Measurements from ENCODE around the gene CYS1. TPM values are rescaled to one million over a fixed set of nuclear protein-coding genes. Genes with fewer than 3 reads are reported as not detected.

The CYS1 gene
- total RNA-seq, 1 donor from 2014 or later = 5.4 TPM

DNA sequence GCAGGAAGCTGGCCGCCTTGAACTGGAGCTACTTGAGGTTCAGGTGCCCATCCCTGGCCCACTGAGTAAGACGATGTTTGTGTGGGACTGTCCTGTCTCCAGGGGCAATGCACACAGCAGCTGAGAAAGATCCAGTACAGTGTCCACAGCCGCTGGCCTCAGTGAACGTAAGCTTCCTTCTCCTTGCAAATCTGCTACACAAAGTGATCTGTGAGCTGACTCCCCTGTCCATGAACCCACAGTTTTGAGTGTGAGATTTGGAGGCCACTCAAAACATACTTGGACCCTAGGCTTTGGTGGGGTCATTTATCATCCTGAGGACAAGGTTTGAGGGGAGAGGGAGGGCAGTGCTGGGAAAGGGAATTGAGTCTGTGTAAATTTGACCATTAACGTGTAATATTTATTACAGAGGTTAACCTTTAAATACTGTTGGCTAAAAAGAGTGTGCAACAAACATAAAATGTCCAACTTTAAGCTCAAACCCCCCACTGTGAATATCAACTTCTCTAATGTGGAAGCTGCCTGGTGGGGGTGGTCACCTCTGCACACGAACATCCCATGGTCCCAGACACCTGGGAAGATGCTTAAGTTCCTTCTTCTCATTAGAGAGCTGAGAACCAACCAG, 4.9 kb upstream of the CYS1 start:
- Mint-ChIP-seq H3K9me3 (ENCODE audit: low read depth) (no peaks in the 10 kb centered on the region), H3K27ac (ENCODE audit: unreplicated experiment) (no peak overlapping the region), H3K36me3 (ENCODE audit: low read depth) (no peaks in the 10 kb centered on the region), H3K4me3 (ENCODE audit: unreplicated experiment) (no peak overlapping the region), H3K27me3 (ENCODE audit: low read depth) (peaks cover 12% of the 10 kb centered on the region), H3K4me1 (ENCODE audit: low read depth) (peaks cover 20% of the 10 kb centered on the region)
- TF ChIP-seq, protein P1, sequence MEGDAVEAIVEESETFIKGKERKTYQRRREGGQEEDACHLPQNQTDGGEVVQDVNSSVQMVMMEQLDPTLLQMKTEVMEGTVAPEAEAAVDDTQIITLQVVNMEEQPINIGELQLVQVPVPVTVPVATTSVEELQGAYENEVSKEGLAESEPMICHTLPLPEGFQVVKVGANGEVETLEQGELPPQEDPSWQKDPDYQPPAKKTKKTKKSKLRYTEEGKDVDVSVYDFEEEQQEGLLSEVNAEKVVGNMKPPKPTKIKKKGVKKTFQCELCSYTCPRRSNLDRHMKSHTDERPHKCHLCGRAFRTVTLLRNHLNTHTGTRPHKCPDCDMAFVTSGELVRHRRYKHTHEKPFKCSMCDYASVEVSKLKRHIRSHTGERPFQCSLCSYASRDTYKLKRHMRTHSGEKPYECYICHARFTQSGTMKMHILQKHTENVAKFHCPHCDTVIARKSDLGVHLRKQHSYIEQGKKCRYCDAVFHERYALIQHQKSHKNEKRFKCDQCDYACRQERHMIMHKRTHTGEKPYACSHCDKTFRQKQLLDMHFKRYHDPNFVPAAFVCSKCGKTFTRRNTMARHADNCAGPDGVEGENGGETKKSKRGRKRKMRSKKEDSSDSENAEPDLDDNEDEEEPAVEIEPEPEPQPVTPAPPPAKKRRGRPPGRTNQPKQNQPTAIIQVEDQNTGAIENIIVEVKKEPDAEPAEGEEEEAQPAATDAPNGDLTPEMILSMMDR (IDR thresholded peaks at IDR 0.05) = no peak
- DNase-seq (ENCODE audit: low spot score) = no peak

DNA sequence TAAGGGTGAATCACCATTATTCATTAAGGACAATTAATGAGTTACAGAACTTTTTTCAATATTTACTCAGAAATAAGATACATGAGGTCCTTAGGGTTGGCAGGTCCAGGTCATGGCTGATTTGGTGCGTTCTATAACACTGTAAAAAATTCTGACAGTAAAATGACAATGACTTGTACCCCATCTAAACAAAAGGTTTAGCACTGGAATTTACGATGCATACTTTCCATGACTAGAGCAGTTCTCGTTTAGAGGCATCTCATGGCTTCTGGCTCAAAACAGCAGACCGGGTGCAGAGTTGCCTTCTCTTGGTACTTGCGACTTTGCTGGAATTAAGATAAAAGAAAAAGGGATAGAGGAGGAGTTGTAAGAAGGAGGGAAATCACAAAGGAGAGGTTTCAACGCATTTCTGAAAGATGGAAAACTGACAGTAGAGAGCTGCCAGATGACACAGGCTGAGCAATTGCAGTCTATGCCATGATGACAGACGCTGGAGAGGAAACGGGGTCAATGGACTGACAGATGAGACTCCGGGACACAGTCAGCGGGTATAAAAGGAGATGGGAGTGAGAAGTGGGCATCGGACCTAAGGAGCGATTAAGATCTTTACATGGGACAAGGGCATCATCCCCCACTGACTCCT, 4.1 kb upstream of the CYS1 start:
- Mint-ChIP-seq H3K27me3 (ENCODE audit: low read depth) (peaks cover 12% of the 10 kb centered on the region), H3K4me3 (ENCODE audit: unreplicated experiment) (no peak overlapping the region), H3K27ac (ENCODE audit: unreplicated experiment) (no peak overlapping the region)

DNA sequence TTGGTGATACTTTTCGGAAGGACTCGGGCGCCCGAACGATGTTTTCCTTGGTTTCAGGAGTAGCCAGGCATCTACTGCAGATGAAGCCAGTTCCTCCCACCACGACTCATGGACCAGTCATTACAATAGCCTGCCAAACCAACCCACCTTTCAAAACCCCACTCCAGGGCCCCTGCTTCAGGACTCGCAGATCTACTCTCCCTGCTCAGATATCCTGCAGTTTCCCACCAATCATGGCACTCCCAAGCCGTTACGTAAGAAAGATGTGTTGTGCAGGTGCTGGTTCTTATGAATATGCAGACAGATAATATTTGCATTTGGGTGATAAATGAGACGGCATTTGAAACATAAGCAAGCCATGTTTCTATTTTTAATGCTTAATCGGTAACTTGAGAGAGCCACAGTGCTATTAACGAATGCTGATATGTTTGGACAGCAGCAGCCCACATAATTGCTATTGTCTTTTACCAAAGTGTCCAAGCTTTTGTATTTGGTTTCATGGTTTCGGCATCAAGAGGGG, 3.5 kb upstream of the CYS1 start:
- Mint-ChIP-seq H3K27me3 (ENCODE audit: low read depth) (peaks cover 12% of the 10 kb centered on the region), H3K36me3 (ENCODE audit: low read depth) (no peaks in the 10 kb centered on the region), H3K4me1 (ENCODE audit: low read depth) (peaks cover 25% of the 10 kb centered on the region), H3K27ac (ENCODE audit: unreplicated experiment) (peak overlapping the region; percentile 3), H3K4me3 (ENCODE audit: unreplicated experiment) (no peak overlapping the region), H3K9me3 (ENCODE audit: low read depth) (no peaks in the 10 kb centered on the region)
- DNase-seq (ENCODE audit: low spot score) = no peak
- TF ChIP-seq, protein P1 (IDR thresholded peaks at IDR 0.05) = no peak

More for the DNA sequence above, 4.1 kb upstream of the CYS1 start:
- TF ChIP-seq, protein P1 (IDR thresholded peaks at IDR 0.05) = no peak
- peak; percentile 10 for DNase-seq (ENCODE audit: low spot score)
- Mint-ChIP-seq H3K36me3 (ENCODE audit: low read depth) (no peaks in the 10 kb centered on the region), H3K4me1 (ENCODE audit: low read depth) (peaks cover 20% of the 10 kb centered on the region), H3K9me3 (ENCODE audit: low read depth) (no peaks in the 10 kb centered on the region)

DNA sequence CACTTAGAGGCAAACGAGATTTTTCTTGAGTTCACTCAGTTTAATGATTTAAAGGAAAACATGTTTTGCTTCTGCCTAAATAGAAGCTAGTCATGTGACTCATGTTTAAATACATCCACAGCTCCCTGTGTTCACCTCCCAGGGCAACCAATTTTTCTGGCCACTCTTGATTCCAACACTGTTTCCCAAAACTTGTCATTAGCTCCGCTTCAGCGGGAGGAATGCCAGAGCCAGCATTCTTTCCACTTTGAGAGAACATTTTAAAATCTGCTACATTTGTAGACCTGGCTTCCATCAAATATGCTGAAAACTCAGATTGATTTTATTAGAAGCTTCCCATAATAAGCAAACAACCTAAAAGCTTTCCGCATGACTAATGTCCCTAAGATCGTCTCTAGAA, 2.8 kb upstream of the CYS1 start:
- Mint-ChIP-seq H3K27me3 (ENCODE audit: low read depth) (peaks cover 12% of the 10 kb centered on the region), H3K4me1 (ENCODE audit: low read depth) (peaks cover 32% of the 10 kb centered on the region), H3K9me3 (ENCODE audit: low read depth) (no peaks in the 10 kb centered on the region), H3K36me3 (ENCODE audit: low read depth) (no peaks in the 10 kb centered on the region), H3K27ac (ENCODE audit: unreplicated experiment) (no peak overlapping the region), H3K4me3 (ENCODE audit: unreplicated experiment) (no peak overlapping the region)
- no peak for DNase-seq (ENCODE audit: low spot score)
- TF ChIP-seq, protein P1 (IDR thresholded peaks at IDR 0.05) = no peak

DNA sequence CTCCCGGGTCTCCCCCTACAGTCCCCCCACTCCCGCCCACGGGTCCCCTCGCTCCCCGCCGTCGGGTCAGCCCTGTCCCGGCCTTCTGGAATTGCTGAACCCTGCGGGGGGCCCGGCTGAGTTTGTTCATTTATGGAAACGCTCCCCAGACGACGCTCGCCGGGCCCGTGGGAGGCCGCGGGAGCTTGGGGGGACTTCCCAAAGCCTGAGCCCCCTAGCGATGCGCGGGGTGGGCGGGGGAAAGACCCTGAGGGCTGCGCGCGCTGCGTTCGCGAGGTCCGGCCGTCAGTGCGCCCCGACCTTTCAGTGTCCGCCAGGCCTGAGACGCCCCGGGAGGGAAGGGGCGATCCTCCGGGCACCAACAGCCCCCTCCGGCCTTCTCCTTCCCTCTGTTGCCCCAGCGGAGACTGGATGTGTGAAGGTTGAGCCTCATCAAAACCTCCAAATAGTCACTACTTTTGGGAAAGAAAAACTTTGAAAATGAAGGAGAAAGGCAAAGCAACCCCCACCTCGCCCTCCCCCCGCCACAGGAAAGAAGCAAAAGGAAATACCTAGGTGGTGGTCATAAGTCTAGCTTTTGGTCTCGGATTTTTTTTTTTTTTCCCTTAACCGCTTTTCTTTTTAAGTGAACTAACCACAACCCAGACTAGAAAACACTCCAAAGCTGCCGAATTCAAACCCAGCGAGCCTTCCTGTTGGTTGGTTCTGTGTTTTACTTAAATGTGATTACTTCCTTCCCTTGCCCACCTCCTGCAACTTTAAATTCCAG, 509 bp upstream of the CYS1 start:
- H3K4me1 Mint-ChIP-seq (ENCODE audit: low read depth) = peaks cover 29% of the 10 kb centered on the region
- H3K4me3 Mint-ChIP-seq (ENCODE audit: unreplicated experiment) = peak overlapping the region; percentile 58
- no peak overlapping the region for H3K27ac Mint-ChIP-seq (ENCODE audit: unreplicated experiment)
- DNase-seq (ENCODE audit: low spot score) = no peak
- peaks cover 7% of the 10 kb centered on the region for H3K36me3 Mint-ChIP-seq (ENCODE audit: low read depth)
- no peaks in the 10 kb centered on the region for H3K9me3 Mint-ChIP-seq (ENCODE audit: low read depth)
- peaks cover 19% of the 10 kb centered on the region for H3K27me3 Mint-ChIP-seq (ENCODE audit: low read depth)
- TF ChIP-seq, protein P1 (IDR thresholded peaks at IDR 0.05) = peak; percentile 15

All from chondrocyte (in vitro differentiated cells).